AML-193 (cell line): ENCODE measurements around the gene TLE3.

ENCODE experiments used
- DNase-seq, 2 experiments: peaks; one replicate each; lab custom pipeline; 2025; lab: John Stamatoyannopoulos, UW

Gene TLE3

DNA sequence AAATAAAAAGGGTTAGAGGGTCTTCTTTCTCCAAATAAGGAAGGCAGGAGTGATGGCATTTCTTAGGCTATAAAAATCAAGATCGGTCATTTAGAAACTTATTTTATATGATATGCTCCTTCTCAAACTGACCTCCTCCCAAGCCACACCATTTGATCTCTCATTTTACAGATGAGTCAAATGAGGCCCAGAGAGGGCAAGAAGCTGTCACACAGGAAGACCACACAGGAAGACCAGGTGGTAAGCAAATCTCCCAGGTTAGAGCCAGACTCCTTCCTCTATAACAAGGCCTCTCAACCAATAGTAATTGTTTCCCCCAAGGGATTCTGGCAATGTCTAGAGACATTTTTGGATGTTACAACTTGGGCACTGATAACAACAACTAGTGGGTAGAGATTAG is 13.8 kb downstream of the TLE3 start:
- DNase-seq, result no peak

DNA sequence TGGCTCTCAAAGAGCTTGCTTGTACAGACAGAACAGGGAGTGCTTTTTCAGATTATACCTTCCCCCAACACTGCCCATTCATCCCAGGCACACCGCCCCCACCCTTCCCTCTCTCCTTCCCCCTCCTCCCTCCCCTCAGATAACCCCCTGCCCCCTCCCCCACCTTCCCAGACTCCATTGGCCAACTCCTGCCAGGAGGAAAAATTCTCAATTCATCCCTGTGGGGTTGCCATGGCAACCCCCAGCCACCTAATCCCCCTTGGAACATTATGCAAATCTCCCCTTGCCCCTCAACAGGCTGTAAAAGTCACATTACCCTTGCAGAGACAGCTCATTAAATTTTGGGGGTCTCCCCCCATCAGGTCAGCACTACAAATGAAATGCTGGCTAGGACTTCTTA is 14.3 kb downstream of the TLE3 start:
- DNase-seq, result no peak

DNA sequence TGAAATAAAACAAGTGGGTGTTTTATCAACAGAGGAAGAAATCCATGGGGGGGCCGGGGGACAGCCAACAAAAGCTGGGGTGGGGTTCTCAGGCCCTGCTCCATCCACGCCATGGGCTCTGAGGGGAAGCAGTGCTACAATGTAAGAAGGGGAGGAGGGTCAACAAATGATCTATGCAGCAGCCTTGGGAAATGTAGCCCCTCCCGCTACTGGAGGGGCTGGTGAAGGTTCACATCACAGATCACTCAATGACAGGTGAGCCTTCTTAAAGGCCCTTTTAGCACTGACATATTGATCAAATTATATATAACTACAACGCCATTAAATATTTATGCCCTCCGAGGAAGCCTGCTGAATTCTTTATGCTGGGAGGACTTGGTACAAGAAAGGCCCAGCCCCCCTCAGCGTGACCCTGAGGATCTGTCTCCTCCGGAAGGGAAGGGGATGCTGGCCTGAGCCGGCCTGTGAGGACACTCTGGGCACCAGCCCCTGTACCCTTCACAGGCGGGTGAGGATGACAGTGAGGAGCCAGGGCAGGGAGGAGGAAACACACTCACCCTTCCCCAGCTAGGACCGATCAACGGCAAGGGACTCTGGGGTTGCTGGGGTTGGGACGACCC is 15.3 kb downstream of the TLE3 start:
- no peak for DNase-seq

DNA sequence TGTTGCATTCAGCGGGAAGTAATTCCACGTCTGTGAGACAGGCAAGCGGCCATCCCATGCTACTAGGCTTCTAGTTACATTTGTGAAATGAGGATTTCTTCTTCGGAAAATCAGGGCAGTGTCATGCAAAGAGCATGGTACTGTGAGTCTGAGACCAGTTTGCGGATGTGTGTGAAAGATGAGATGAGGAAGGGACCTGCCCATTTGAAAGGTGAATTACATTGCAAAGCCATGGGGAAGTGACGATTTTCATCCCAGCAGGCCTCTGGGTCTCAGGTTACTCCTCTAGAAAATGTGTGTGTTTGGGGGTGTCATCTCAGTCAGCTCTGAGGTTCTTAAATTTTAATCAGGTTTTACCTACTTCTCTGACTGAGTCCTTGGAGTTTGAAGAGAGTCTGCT is 16.1 kb downstream of the TLE3 start:
- no peak for DNase-seq

DNA sequence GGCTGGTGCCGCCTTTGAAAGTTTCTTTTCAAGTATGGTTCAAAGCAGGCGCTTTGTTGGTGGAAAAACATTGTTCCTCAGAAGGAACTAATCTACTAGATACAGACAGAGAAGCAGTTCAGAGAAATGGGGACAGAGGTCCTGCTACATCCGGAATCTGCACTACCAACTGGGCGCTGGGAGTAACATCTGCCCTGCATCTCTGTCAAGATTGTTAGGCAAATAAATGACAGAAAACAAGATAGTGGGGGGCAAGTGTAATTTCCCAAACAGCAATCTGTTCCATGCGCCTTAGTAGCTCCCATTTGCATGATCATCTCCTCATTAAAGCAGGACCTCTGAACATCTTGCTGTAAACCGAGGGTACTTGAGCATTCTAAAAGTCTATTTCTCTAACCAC is 17.4 kb downstream of the TLE3 start:
- DNase-seq, result no peak

DNA sequence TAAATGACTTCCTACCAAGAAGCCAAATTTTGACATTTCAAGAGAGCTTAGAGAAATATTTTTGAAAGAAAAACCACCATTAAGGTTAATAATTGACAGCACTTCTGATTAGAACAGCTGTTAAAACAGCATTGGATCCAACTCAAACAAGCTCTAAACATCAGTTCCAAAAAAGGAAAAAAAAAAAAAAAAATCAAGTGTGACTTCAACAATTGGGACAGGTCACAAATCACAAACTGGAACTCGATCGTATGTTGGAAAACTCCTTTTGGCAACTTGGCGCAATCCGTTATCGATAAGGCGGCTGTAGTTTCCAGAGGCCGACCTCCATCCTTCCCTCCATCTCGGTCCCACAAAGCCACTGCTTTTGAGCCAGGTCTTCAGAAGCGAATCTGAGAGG is 17.8 kb downstream of the TLE3 start:
- DNase-seq, result no peak

DNA sequence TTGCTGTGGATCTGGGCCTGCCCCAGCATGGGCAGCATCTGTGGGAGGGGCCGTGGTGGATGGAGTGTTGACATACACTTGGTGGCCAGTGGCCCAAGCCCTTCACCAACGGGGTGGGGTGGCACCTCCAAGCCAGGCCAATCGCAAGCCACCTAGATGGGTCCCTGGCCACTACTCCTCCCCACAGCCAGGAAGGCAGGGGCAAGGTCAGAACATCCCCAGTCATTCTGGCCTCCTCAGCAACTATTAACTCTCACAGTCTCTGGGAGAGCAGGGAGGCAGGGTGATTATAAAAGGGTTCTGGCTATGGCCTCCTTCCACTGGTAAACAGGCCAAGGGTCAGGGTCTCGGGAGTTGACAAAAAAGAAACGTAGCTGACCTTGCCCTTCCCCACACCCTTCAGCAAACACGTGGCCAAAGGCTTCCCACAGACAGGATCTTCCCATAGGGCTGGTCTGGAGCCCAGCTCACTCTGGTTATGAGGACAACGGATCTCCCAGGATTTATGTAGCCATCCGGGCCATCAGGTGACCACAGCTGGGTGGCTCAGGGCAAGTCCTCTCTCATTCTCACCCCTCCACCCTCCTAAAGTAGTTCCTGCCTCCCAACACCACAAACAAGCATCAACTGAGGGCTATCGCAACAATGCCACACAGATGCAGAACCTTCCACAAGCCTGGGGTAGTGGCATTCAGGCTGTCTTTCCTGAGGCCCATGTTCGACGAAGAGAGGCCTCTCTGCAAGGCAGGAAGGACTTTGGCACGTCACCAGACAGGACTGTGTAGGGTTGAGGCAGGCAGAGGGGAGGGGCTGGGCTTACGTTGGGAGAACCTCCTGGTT is 18.9 kb downstream of the TLE3 start:
- no peak for DNase-seq

DNA sequence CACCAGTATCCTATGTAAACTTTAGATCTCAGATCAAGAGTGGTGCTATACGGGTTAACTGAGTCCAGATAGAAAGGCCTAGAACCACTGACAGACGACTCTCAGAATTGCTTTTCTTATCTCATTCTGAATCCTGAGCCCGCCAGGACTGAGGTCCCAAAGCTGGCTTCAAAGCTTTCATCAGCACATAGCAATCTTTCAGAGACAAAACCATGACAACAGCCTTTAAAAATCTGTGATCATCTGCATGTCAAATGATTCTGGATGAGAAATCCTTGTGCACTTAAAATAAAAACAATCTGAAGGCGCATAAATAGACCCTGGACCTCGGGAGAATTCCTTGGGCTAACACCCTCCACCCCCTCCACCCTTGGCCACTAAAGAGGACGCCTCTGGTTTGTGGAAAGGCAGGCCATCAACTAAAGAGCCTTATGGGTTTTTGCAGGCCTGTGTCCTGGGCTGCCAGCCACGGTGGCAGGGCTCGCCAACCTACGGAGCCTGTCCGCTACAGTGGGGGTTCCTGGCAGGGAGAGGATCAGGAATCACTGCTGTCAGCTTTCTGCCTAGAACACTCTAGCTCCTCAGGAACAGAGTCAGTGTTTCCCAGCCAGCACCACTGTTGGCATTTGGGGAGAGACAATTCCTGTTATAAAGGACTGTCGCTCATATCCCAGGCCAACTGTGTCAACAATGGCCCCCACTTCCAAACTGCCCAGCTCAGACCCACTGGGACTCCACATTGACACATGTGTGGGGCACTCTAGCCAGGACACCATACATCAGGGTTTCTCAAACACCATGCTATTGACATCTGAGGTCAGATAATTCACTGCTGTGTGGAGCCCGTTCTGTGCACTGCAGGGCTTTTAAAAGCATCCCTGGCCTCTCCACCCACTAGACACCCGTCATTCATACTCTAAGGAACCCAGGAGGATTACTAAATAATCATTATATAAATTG is 20.2 kb downstream of the TLE3 start:
- no peak for DNase-seq

DNA sequence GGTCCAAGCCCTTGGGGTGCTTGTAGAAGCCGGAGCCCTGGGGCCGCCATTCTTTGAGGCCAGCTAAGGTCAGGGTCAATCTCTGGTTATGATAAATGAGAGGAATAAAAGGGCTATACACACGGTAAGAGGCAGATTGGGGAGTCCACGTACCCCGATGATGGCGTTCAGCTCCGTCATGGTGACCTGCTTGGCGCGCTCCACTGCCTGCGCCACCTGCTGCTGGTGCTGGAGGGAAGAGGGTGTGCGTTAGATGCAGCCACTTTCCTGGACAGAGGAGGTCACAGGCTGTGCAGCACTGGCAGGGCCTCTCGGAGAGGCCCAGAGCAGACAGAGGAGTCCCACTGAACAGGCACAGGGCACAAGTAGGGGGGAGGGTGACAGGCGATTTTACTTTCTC is 23.3 kb downstream of the TLE3 start:
- no peak for DNase-seq

DNA sequence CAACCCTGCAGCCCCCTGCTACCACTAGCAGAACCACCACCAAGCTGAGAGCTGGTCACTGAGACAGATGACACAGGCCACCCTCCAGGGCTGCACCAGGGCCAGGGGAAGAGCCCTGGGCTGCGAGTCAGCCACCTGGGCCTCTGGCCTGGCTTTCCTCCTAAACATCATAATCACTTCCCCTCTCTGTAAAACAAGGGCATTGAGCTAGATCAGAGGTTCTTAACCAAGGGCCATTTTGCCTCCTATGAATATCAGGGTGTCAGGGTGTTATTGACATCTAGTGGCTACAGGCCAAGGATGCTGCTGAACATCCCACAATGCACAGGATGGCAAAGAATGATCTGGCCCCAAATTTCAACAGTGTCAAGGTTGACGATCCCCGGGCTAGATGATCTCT is 25.2 kb downstream of the TLE3 start:
- DNase-seq, result no peak

DNA sequence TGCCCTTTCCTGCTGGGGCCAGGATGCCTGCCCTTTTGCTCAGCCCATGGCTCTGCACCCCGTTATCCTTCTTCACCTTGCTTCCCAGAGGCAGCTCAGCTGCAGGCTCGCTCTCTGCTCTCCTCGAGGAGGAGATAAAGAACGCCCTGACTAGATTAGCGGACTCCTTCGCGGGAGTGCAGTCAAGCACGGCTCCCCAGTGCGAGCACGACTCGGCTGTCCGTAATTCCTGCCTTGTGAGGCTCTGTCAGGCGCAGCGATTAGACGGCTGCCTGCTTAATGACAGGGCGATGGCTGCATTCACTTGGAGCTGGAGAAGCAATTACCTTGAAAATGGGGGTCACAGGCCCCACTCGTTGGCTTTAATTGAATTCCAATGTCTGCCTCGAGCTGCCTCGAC is 25.9 kb downstream of the TLE3 start:
- DNase-seq, result no peak

DNA sequence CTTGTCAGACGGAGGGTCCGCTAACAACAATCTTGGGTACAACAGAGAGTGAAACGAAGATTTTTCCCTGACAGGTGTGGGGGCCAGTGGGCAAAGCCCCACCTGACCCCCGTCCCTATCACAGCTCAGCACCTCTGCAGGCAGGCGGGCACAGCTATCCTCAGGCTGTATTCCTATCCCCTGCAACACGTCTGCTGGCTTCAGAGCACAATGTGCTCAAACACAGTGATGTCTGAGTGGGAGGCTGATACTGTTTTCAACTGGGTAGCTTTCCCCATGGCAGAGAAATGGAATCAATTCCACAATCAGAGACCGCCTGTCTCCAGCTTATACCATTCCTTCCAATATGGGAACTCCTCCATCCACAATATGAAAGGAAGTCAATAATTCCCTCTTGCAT is 28.0 kb downstream of the TLE3 start:
- no peak for DNase-seq

DNA sequence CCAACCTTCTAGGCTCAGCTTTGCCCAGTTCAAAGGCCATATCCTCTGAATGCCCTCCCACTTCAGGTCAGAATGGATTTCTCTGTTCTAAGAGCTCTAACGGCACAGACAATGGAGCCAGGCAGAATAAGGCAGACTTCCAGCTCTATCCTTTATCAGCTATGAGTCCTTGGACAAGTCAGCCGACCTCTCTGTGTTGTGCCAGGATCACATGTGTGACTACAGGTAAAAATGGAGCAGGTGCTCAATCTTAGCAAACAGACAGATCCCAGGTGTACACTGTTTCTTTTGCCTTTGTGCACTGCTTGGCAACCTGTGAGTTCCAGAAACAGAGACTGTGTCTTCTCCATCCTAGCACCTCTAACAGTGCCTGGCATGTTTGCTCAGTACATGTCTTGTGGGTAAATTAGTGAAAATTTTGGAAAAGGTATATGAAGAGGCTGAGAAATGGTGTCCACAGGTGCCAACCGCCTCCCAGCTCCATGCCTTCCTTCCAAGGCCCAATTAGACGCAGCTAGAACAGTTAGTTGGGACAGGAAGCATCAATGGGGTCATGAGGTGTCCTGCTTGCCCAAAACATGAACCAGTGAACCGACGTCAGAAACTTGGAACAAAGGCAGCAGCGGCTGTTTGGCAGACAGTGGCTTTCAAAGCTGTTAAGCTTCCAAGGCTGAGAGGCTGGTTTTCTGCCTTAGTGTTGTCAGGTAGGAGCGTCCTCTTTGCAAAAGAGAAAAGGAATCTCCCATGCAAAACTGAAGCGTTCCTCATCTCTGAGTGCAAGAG is 28.7 kb downstream of the TLE3 start:
- DNase-seq, result no peak

DNA sequence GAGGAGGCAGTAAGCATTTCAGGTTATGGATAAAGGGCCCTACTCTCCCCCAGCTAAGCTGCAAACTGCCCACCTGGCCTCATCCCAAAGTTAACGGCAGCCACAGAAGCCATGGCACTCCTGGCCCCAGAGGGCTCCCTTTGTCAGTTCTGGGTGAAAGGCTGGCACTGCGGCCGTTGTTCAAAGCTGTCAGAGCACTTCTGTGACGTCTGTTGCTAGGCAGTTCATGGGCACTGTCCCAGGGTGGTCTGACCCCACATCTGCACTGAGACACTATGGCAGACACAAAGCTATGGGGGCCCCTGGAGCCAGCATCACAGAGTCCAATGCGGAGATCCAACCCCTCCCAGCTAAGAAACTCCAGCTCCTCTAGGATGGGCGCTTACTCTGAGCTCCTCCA is 30.0 kb downstream of the TLE3 start:
- no peak for DNase-seq

DNA sequence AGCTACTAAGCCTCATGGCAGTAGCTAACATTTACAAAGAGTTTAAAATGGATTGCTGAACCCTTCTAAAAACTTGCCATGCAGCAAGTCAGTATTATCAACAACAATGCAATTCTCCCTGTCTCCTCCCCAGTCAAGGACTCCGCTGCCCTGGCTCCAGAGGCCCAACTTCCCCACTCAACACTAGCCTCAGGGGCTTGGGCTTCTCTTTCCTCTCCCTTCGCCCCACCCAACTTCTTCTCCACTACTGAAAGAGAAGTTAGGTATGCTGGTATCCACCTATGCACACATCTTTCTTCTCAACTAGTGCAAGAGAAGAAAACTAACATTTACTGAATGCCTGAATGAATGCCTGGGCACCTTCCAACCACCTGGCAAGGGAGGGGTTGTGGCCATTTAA is 30.7 kb downstream of the TLE3 start:
- no peak for DNase-seq

DNA sequence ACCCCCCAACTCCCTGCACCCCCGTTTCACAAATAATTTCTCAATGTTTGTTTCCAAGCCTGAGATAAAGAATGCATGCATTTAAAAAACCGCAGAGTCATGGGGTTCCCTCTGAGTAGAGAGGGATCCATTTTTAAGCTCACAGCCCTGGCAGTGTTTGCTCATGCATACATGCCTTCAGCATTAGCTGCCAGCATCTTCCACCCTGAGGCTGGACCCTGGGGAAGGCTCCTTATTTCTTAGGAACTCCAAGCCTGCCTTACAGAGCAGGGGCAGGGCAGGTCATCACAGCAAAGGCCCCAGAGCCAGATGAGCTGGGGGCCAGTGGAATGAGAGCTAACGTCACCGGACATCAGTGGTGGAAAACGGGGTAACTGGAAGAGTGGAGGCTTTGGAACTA is 31.3 kb downstream of the TLE3 start:
- no peak for DNase-seq

DNA sequence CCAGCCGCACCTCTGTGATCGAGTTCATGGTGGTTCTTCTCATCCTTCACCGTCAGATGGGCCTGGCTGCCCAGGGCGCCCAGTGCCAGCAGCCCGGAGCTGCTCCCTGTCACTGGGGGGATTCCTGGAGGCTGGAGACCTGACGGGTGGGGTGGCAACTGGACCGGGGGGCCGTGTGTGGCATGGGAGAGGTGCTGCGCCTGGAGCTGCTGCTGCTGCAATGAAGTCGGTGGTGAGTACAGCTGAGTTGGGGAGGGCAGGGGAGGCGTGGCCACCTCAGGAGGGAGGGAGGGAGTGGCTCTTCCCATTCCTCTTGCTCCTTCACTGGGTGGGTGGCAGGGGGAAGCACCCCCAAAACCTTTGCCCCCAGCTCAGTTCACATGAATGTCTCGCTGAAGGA is 31.7 kb downstream of the TLE3 start:
- DNase-seq, result no peak

DNA sequence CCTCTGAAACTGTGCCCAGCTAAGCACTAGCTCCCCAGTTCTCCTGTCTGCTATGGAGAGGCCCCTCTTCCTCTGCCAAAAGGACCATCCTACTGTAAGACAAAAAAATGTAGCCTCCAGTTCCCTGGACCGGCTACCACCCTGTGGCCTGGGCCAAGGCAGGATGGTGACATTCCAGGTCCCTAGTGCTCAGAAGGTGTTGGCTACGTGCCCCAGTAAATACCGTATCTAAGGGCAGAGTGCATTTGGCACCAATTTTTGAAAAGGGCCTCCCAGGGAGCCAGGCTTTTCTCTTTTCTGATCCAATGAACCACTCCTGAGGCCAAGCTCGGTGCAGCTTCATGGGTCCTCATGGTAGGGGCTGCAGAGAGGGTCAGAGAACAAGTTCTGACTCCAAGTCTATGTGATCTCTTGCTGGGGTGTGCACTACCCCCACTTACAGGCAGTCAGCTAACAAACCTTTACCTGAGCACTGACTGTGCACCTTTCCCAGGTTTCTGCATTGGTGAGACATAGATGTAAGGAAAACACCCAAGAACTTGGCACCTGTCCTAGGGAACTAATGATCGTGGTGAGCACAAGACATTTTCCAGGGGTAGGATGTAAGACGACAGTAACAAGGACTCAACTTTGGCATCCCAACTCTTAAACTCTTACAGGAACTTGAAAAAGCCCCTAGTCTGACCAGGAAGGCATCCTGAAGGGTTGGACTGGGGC is 32.6 kb downstream of the TLE3 start:
- no peak for DNase-seq

DNA sequence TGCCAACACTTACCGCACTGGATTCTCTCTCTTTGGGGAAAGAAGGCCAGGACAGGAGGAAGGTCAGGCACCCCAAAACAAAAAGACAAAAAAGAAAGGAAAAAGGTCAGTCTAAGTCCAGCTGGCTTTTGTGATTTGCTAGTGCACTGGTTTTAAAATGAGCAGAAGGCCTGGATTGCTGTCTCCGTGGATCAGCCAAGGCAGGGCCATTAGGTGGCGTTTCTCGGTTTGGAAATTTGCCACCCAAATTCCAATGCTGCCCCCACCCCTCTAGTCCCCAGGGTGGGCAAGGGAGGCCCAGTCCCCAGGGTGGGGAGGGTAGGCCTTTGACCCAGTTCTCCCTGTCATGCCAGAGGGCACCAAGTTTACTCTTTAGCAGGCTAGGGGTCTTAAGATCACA is 33.3 kb downstream of the TLE3 start:
- DNase-seq, result no peak

DNA sequence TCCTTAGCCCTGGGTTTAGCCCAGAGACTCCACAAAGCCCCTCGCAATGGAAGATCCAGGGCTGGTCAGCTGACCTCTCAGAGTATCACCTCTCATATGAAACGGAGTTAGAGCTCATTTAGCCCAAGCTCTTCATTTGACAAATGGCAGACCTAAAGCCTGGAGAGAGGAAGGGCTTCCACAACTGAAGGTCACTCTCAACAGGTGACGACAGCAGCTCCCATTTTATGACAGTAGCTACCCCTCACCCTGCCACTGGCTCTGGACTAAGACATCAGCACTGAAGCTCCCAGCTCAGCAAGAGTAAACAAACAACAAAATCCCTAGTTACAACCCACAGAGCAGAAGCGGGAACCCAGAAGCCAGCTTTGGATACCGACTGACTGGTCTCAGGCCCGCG is 33.7 kb downstream of the TLE3 start:
- DNase-seq, result no peak

DNA sequence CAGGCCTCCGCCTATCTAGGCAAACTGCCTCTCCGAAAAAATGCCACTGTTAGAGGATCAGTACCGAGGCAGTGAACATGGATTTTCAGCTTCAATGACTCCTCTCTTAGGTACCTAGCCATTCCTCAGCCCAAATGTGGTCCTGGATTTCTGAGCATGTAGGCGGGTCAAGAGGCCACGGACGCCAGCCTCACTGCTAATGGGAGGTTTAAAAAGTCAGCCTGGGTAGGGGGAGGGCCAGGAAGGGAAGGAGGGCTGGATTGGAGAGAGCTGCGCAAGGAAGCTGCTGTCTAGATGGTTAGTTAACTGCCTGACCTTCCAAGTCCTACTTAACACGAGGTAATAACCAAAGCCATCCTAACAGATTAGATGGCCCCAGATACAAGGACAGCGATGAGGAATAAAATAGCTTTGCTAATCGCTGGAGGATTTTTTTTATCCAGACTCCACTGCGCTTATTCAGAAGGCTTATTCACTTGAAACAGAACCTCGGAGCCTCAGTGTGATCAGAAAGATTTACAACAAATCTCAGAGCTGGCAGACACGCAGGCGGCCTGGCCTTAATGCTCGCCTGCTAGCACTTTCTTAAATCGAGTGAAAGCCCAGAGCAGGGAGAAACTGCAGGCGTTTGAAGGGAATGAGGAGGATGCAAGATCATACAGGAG is 34.3 kb downstream of the TLE3 start:
- DNase-seq, result no peak
